NCI-H226 (cell line): ENCODE measurements around the gene SNX25.
"Not testable (repeated sequence)": the region's sequence is repeated elsewhere in the genome, so short reads cannot be mapped to it uniquely, and the experiment has no call there.

ENCODE experiments used
- DNase-seq: peaks from one replicate; pipeline ENCODE4 v3.0.0-alpha.2; 2015

The SNX25 gene

GRCh38 chr4:185205073-185205472, 4.3 kb upstream of the SNX25 start:
- not testable (repeated sequence) for DNase-seq

GRCh38 chr4:185205697-185206342, 3.6 kb upstream of the SNX25 start:
- DNase-seq, result no peak

GRCh38 chr4:185207466-185207865, 1.9 kb upstream of the SNX25 start:
- no peak for DNase-seq

DNA sequence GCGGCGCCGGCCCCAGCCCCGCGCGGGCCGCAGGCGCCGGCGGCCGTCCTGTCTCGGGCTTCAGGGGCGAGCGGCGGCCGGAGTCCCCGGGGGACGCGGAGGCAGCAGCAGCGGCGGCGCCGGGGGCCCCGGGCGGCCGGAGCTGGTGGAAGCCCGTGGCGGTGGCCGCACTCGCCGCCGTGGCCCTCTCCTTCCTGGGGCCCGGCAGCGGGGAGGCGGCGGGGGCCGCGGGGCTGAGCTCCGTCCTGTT, 379 bp downstream of the SNX25 start:
- not testable (repeated sequence) for DNase-seq

DNA sequence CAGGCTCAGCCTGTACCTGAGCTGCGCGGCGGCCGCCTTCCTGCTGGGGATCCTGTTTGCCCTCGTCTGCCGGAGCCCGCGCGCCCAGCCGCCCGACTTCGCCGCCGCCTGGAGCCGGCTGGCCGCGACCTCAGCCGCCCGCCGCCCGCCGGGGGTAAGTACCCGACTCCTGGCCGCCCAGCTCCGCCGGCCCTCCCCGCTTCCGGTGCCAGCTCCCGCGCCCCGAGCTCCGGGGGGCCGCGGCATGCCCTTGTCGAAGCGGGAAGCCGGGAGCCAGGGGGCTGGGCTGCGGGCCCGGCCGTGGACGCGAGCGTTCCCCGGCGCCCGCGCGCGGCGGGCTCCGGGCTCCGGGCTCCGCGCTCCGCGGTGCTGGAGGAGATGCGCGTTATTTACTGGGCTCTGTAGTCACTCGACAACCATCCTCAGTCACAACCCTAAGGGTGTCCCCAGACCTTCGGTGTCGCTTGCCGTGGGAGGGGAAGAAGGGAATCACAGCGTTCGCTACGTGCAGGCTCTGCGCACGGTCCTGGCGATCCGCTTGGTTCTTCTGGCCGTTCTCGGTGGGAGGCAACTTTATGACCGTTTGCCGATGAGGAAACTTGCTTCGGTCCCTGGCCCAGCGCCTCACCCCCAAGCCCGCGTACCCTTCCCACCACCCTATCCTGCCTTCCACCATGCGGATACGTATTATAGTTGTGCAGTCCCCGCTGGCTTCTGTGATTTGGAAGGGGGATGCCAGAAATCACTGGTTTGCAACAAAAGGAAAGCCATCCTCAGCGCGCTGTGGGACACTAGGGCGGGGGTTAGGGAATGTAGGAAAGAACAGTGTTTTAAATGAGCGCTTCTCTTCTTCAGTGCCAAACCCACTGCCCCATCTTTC, 944 bp downstream of the SNX25 start:
- no peak for DNase-seq

GRCh38 chr4:185211035-185211434, 1.6 kb downstream of the SNX25 start:
- no peak for DNase-seq

DNA sequence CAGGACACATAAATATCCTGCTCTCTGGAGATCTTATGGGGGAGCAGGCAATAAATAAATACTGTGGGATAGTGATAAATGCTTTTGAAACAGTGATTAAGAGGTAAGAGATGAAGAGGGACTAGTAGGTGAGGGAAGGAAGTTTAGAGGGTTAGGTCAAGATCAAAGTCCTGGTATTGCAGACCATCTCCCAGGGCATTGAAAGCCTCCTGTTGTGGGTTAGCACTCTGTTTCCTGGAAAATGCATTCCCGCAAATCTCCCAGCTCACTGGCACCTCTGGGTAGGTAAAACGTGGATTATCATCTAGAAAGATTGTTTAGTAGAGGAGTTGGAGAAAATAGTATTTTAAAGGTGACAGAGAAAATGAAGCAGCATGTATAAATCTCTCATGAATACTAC, 2.2 kb downstream of the SNX25 start:
- DNase-seq, result no peak

DNA sequence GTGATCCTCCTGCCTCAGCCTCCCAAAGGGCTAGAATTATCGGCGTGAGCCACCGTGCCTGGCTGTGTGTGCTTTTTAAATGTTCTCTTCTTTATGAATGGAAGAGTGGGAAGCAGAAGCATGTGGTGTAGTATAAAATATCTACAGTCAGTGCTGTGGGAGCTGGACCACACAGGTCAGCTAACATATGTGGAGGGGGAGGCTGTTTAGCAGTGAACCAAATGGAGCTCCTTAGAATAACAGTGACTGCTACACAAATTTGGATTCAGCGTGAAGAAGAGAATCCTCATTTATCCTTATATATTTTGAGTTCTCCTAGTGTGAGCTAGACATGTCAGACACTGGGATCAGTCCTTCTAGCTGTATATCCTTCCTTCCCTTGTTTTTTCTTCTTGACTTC, 3.2 kb downstream of the SNX25 start:
- DNase-seq, result no peak

- no peak for DNase-seq
Observed at GRCh38 chr4:185213877-185214276, 4.5 kb downstream of the SNX25 start.

- no peak for DNase-seq
Observed at GRCh38 chr4:185215261-185215660, 5.9 kb downstream of the SNX25 start.

DNA sequence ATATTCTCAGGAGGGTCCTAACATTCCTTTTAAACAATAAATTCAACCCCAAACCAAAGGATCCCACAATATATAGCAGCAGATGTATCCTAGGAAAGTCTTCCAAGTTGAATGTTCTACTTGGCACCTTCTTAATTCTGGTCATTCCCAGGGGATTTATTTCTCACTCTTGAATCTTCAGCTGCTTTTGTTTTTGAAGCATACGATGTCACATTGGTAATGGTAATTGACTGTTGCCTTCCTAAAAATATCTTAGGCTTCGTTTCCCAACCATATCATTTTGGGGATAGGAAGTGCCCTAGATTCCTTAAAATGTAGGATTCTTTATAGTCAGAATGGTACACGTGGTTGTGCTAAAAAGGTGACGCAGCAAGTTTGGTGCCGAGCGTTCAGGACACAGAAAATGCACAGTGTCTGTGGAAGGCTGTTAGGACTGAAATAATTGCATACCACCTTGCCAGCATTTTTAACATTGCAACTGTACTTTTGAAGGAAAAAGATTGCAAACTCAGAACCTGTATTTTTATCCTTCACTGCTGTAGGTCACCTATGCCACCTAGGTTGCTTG, 8.1 kb downstream of the SNX25 start:
- DNase-seq, result no peak

GRCh38 chr4:185218312-185218711, 8.9 kb downstream of the SNX25 start:
- no peak for DNase-seq

DNA sequence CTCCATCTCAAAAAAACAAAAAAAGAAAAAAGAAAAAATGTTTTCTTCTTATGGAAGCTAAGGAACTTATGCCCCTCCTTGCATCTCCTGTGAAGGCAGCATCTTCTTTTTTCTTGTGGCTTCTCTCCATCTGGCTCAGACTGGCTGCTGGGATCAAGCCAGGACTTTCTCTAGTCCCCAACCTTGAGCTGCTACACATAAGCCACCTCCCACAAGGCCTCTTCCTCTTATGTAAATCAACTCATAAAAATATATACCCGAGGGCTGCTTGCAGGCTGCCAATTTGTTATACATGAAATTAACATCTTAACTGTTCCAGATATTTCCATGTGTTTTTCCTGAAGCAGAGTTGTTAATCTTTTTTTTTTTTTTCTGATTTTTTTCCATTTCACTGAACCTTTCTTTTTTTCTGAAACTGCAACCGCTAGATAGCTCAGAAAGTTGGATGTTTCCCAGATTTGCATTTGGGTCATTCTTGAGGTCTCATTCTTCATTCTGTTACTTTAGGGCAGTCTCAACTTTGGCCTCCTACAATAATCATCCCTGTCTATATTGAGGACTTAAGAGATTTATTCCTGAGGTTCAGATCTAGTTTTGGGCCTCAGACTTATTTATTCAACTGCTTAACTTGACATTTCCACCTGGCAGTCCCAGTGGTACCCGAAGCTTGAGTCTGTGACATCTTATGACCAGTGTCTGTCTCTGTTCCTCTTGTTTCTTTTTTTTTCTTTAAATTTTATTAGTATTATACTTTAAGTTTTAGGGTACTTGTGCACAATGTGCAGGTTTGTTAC, 10.3 kb downstream of the SNX25 start:
- no peak for DNase-seq

DNA sequence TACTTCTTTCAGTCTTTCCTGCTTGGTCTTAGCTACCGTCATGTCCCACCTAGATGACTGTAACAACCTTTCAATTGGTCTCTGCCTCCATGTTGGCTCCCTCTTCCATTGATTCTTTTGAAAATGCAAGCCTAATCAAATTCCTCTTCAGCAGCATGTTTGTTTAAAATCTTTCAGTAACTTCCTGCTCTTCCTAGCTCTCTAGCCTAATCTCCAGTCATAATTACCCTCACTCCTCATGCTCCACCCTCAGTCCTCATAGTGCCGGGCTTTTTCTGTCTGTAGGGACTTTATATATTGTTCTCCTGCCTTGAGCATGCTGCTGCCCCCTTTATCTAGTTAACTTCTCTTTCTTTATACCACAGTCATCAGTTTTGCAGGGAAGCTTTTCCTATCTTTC, 12.1 kb downstream of the SNX25 start:
- DNase-seq, result no peak

DNA sequence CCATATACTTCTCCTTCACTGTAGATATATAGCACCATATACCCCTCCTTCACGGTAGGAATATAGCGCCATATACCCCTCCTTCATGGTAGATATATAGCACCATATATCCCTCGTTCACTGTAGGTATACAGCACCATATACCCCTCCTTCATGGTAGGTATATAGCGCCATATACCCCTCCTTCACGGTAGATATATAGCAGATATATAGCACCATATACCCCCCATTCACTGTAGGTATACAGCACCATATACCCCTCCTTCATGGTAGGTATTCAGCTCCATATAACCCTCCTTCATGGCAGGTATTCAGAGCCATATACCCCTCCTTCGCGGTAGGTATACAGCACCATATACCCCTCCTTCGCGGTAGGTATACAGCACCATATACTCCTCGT, 12.5 kb downstream of the SNX25 start:
- no peak for DNase-seq

DNA sequence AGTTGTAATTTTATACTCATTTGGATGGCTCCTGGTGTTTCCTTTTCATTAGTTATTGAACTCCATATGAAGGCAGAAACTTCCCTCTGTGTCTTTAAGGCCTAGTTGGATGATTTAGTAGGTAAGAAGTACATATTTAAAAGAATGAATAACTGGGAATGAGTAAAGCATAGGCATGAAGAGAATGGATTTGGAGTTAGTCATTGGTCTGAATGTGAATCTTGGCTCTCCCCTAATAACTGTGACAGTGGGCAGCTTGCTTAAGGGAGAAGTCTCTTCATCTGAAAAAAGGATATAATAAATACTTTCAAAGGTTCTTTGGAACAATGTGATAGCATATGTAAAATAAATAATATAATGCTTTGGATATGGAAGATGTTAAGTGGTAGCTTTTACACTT, 13.2 kb downstream of the SNX25 start:
- no peak for DNase-seq

DNA sequence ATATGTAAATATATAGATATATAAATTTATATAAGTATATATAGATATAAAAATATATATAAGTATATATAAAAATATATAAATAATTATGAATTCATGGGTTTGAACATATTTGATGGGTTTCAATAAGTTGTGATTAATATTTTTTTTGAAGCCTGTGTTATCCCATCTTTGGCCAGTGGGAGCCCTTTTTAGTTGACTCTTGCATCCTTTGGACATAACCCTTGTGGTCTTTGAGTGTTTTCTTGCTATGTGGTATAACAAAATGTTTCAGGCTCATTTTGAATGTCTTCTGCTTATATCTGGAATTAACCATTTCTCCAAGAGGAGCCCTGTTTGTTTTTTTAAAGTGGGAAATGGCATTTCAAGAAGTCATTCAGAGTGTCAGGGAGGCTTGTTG, 15.2 kb downstream of the SNX25 start:
- DNase-seq, result no peak

GRCh38 chr4:185225940-185226339, 16.5 kb downstream of the SNX25 start:
- no peak for DNase-seq

- DNase-seq, result no peak
Observed at GRCh38 chr4:185227131-185227551, 17.7 kb downstream of the SNX25 start.

DNA sequence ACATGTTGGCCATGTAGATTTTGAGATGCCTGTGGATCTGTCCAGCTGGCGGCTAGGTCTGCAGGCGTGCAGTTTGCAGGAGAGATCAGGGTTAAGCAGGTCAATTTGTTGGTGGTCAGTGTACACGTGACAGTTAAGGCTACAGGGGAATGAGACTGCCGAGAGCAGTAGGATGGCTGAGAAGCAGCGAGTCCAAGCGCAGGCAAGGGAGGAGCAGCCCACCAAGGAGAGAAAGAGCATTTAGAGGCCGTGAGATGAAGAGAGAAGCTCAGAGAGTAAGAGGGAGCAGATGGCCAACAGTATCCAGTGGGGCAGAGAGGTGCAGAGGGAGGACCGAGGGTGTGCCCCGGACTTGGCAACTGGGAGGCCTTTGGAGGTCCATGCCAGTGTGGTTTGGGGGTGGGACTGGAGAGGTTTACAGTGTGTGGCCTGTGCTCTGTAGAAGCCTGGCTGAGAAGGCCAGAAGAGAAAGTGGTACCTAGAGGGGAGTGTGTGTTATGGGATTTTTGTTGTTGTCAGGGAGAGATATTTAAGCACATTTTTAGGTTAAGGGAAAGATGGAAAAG, 18.4 kb downstream of the SNX25 start:
- no peak for DNase-seq

DNA sequence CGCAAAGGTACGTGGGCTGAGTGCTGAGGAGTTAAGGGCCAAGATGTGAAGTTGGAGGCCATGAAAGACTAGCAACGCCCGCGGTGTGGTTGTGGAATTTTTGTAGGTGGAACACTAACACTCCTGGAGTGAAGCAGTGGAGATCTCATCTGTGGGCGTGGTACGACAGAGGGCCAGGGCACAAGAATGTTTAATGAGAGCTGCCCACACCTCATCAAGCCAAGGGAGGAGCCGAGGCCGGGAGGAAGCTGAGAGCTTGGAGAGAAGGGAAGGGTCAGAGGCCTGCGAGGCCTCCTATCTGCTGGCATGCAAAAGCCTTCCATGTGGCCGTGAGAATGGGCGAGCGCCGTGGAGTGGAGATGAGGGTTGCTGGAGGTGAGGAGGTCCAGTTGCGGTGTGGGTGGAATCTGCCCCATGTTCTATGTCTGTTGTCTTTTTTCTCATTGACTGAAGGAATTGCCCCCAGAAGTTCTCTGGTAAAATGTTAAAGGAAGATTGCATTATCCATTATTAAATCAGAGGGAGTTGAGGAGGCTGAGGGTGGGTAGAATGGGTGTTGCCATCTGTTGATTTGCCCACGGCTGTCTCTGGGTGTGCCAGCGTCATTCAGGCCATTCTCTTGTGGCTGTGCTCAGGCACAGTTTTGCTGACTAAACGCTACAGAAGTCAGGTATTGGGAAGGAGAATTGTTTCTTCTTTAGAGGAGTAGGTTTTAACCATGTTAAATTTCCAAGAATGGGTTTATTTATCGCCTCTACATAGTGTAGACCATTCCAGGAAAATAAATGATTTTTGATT, 19.8 kb downstream of the SNX25 start:
- DNase-seq, result peak; percentile 12

DNA sequence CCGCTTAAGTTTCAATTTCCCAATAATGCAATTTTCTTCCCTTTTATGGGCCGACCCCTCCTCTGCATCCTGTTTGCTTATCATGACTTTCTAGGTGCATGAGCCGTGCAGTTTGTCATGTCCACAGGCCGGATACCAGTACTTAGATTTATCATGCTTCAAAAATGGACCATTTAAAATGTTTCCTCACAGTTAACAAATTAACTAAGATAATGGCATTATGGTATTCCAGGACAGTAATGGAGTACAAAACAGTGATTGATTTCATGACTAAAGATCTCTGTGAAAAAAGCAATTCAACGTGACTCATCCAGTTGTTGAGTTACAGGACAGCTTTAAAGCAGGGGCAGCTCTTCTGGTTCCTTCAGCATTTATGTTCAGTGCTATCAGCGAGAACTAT, 23.0 kb downstream of the SNX25 start:
- DNase-seq, result no peak
